Body of pancreas (tissue), 4 donors: ENCODE data around the gene ZBTB20.

ENCODE experiments used
- POLR2A ChIP-seq, 3 donors: fragments of 450-650 bp; IDR thresholded peaks; one replicate each; pipeline ENCODE4 v1.6.1; 2016; ENCODE audit warnings: antibody characterized with exemption in 3 of 3, mild to moderate bottlenecking in 2 of 3
- TF ChIP-seq, protein P1 (sequence below), 7 experiments: fragments of 450-650 bp in 4 of 7; fragments of 200-600 bp in 3 of 7; sonication (generic) in 3 of 7; IDR thresholded peaks; one replicate each; pipeline ENCODE4 v1.5.1; 2016 to 2019; ENCODE audit warnings: antibody characterized with exemption in 7 of 7

GRCh38 chr3:114664006-114664405 lies 483.1 kb downstream of the ZBTB20 start:
- TF ChIP-seq, protein P1, sequence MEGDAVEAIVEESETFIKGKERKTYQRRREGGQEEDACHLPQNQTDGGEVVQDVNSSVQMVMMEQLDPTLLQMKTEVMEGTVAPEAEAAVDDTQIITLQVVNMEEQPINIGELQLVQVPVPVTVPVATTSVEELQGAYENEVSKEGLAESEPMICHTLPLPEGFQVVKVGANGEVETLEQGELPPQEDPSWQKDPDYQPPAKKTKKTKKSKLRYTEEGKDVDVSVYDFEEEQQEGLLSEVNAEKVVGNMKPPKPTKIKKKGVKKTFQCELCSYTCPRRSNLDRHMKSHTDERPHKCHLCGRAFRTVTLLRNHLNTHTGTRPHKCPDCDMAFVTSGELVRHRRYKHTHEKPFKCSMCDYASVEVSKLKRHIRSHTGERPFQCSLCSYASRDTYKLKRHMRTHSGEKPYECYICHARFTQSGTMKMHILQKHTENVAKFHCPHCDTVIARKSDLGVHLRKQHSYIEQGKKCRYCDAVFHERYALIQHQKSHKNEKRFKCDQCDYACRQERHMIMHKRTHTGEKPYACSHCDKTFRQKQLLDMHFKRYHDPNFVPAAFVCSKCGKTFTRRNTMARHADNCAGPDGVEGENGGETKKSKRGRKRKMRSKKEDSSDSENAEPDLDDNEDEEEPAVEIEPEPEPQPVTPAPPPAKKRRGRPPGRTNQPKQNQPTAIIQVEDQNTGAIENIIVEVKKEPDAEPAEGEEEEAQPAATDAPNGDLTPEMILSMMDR (IDR thresholded peaks at IDR 0.05) = no peak
- TF ChIP-seq POLR2A (IDR thresholded peaks at IDR 0.05) = no peak
